Mammary epithelial cell (primary cell): ENCODE results near the gene MAPRE3.

ENCODE experiments used
- CTCF ChIP-seq, 2 donors: IDR thresholded peaks in 1 of 2; conservative IDR thresholded peaks in 1 of 2; 2 replicates each; pipeline ENCODE4 v1.5.1; 2011 to 2012; ENCODE audit warnings: inconsistent platforms in 2 of 2, low read length in 2 of 2, mild to moderate bottlenecking in 2 of 2, control low read depth in 1 of 2, low read depth in 1 of 2; ENCODE audit not compliant: insufficient read depth in 1 of 2; ENCODE audit errors: extremely low read depth in 1 of 2
- EZH2 ChIP-seq: IDR thresholded peaks from 2 replicates; pipeline ENCODE4 v1.6.1; 2012; ENCODE audit warnings: low read length, inconsistent platforms, borderline replicate concordance

- no peak for TF ChIP-seq EZH2
- TF ChIP-seq CTCF (conservative IDR thresholded peaks at IDR 0.05 in 1 of 2, IDR thresholded peaks at IDR 0.05 in 1 of 2; ENCODE audit: extremely low read depth in 1 of 2, insufficient read depth in 1 of 2, low read depth in 1 of 2, low read length in 2 of 2) = no peak
Measured at GRCh38 chr2:27027211-27027651, 56.8 kb downstream of the MAPRE3 start.
